Stimulated activated CD8-positive, alpha-beta memory T cell treated with anti-CD3 and anti-CD28 coated beads, Interleukin-12 subunit alpha, Interleukin-12 subunit beta, amount 100 ng/mL, for 1 hour (primary cell): ENCODE data around the gene MUTYH.
A peak's percentile ranks its signal among the peaks of the same experiment; 100 is the strongest.
"Not testable (repeated sequence)": the region's sequence is repeated elsewhere in the genome, so short reads cannot be mapped to it uniquely, and the experiment has no call there.

Source experiments
- DNase-seq: peaks from one replicate; pipeline ENCODE4 v3.0.0-alpha.2; 2020; ENCODE audit warnings: low read depth

Gene MUTYH

GRCh38 chr1:45321444-45321843, 18.8 kb downstream of the MUTYH start:
- DNase-seq, result no peak

- no peak for DNase-seq
Observed at GRCh38 chr1:45319761-45320160, 20.5 kb downstream of the MUTYH start.

DNA sequence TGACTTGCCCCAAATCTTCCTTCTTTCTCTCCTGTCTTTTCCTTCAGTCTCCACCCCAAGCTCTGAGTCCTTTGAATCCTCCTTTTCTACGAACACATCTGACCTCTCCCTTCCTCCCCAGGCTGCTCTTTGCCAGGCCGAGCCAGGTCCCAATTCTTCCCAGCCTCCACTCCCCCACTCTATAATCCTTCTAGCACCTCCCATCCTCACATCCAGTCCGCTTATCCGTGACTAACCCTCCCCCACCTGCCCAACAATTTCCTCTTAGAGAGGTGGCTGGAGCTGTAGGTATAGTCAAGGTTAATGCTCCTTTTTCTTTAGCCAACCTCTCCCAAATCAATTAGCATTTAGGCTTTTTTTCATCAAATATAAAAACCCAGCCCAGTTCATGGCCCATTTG, 23.1 kb downstream of the MUTYH start:
- no peak for DNase-seq

DNA sequence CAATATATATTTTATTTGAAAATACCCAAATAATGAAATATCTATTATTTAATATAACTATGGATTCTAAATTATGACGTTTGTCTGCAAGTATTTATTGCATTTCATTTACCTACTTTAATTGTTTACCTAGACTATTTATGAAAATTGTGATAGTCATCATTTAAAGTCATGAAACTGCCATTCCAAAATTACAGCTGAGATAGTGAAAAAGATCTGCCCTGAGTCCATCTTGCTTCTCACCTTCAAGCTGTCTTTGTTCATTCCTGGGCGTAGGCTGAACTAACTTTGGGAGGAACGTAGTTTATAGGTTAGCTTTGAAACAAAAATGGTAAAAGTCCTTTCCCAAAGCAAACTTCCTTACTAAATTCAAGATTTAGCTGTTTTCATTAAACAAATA, 26.0 kb downstream of the MUTYH start:
- no peak for DNase-seq

DNA sequence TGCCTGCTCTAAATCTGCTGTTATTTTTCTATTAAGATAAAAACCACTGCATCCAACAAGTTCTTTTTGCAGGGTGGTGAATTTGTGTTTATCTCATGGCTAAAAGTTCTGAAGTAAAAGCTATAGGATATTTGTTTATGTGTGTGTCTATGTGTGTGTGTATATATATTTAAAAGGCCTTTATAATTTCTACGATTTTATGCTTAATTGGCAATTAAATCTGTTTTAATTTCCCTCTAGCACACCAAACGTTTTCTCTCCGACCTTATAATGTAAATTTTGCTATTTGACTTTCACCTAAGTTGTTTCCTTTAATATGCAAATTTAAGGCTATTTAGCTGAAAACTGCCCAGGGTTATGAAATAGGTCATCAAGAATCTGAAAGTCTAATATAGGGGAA, 33.3 kb downstream of the MUTYH start:
- DNase-seq, result no peak

- no peak for DNase-seq
Observed at GRCh38 chr1:45306319-45306718, 33.9 kb downstream of the MUTYH start.

- no peak for DNase-seq
Observed at GRCh38 chr1:45305231-45305630, 35.0 kb downstream of the MUTYH start.

DNA sequence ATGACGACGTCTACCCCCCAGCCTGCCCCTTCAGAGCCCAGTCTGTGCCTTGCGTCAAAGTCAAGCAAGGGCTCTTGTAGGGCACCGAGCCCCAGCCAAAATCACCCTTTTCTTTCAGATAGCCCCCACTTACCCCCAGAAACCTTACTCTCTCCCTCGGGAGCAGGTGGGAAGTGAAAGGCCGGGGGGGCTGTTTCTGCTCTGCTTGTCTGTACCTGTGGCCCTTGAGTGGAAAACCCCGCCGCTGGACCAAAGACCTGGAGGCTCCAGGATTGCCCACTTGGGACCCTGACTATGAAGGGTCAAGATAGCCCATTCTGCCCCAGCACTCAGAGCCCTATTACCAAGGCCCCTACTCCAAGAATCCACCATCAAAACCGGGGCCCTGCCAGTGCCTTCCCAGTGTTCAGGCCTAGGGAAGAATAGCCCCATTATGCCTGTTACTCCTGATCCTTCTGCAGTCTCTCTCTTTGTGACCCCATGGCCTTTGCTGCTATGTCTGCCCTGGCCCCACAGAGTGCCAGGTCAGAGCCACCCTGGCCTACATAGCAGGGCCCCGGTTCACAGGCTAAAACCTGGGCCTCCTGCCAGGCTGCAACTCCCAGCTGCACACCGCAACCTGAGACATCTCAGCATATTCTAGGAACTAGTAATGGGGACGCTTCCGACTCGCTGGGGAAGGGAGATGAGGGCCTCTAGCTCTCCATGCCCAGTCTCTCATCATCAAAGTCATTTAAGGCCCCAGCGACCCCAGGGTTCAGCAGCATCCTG, 35.7 kb downstream of the MUTYH start:
- DNase-seq, result no peak

GRCh38 chr1:45303520-45304310, 36.5 kb downstream of the MUTYH start:
- peak; percentile 97 for DNase-seq

DNA sequence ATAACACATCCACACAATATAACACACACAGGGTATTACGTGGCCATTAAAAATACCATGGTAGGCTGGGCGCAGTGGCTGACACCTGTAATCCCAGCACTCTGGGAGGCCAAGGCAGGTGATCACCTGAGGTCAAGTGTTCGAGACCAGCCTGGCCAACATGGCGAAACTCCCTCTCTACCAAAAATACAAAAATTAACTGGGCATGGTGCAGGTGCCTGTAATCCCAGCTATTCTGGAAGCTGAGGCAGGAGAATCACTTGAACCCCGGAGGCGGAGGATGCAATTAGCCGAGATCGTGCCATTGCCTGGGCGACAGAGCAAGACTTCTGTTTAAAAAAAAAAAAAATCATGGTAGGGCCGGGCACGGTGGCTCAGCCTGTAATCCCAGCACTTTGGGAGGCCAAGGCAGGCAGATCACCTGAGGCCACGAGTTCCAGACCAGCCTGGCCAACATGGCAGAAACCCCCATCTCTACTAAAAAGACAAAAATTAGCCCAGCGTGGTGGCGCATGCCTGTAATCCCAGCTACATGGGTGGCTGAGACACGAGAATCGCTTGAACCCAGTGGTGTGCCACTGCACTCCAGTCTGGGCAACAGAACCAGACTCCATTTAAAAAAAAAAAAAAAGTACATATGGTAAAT, 37.6 kb downstream of the MUTYH start:
- DNase-seq, result no peak

GRCh38 chr1:45300669-45300997, 39.6 kb downstream of the MUTYH start:
- DNase-seq, result no peak

DNA sequence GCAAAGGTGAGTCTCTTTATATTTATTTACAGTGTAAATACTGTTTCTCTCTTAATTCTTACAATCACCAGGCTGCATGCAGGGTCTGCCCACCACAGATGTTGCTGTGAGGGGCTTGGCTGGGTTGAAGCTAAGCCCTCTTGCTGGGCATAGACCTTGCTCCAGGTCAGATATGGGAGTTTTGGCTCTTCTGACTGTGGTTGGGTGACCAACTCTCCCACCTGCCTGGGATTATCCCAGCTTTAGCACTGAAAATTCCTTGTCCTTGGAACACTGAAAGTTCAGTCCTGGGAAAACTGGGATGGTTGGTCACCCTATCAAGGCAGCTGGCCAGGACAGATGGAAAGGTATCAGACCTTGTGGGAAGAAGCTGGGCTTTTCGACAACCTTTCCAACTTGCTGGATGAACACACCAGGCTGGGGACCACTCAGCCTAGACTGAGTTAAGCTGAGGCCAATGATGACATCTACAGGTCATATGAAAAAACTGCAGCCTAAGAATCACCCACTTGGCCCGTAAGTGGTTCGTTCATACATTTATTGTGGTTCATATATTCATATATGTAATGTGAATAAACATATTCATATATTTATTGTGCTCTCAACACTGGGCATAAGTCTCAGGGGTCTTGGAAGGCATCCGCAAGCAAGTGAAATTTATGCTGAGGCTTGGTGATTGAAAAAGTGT, 40.1 kb downstream of the MUTYH start:
- no peak for DNase-seq

- DNase-seq, result no peak
Observed at GRCh38 chr1:45299296-45299695, 40.9 kb downstream of the MUTYH start.

GRCh38 chr1:45297666-45298356, 42.4 kb downstream of the MUTYH start:
- DNase-seq, result no peak

DNA sequence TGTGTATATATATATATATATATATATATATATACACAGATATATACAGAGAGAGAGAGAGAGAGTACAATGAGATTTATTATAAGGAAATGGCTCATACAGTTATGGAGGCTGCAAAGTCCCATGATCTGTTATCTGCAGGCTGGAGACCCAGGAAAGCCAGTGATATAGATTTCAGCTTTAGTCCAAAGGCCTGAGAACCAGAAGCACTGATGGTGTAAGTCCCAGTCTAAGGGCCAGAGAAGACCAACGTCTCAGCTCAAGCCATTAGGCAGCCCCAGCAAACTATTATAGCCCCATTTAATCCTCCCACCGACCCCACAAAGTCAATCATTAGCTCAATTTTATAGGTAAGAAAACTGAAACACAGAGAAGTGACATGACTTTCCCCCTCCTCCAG, 48.5 kb downstream of the MUTYH start:
- DNase-seq, result no peak

DNA sequence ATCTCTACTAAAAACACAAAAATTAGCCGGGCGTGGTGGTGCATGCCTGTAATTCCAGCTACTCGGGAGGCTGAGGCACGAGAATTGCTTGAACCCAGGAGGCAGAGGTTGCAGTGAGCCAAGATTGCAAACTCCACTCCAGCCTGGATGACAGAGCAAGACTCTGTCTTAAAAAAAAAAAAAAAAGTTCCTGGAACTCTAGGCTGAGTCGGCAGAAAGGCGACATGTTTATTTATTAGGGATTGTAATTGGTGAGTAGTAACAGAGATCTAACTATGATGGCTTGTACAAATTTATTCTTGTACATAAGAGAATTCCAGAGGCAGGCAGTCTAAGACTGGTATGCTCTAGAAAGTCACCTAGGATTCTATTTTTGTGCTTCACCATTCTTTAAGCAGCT, 49.2 kb downstream of the MUTYH start:
- DNase-seq, result not testable (repeated sequence)

DNA sequence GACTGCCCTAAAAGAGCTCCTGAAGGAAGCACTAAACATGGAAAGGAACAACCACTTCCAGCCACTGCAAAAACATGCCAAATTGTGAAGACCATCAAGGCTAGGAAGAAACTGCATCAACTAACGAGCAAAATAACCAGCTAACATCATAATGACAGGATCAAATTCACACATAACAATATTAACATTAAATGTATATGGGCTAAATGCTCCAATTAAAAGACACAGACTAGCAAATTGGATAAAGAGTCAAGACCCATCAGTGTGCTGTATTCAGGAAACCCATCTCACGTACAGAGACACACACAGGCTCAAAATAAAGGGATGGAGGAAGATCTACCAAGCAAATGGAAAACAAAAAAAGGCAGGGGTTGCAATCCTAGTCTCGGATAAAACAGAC, 53.7 kb downstream of the MUTYH start:
- not testable (repeated sequence) for DNase-seq

DNA sequence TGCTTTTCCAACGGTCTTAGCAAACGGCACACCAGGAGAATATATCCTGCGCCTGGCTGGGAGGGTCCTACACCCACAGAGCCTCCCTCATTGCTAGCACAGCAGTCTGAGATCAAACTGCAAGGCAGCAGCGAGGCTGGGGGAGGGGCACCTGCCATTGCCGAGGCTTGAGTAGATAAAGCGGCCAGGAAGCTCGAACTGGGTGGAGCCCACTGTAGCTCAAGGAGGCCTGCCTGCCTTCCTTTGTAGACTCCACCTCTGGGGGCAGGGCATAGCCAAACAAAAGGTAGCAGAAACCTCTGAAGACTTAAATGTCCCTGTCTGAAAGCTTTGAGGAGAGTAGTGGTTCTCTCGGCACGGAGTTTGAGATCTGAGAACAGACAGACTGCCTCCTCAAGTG, 55.4 kb downstream of the MUTYH start:
- not testable (repeated sequence) for DNase-seq

- DNase-seq, result no peak
Observed at GRCh38 chr1:45282351-45282750, 57.9 kb downstream of the MUTYH start.
